Prostate gland (tissue), 2 donors: ENCODE results near the gene HMGA1.

Source experiments
- CTCF ChIP-seq, 4 experiments: fragments of 200-600 bp in 2 of 4; fragments of 450-650 bp in 2 of 4; sonication (generic) in 2 of 4; IDR thresholded peaks; 1 replicate in 3 of 4; 2 replicates in 1 of 4; pipeline ENCODE4 v1.5.1; 2016 to 2019; ENCODE audit warnings: antibody characterized with exemption in 4 of 4, mild to moderate bottlenecking in 2 of 4, moderate library complexity in 2 of 4
- POLR2A ChIP-seq: fragments of 450-650 bp; IDR thresholded peaks from one replicate; pipeline ENCODE4 v1.6.1; 2016; ENCODE audit warnings: antibody characterized with exemption, mild to moderate bottlenecking
- POLR2AphosphoS5 ChIP-seq: sonication (generic); formaldehyde crosslinking; IDR thresholded peaks from one replicate; pipeline ENCODE4 v1.6.1; 2017; ENCODE audit warnings: antibody characterized with exemption

- TF ChIP-seq POLR2AphosphoS5, result no peak
- no peak for TF ChIP-seq CTCF (IDR thresholded peaks at IDR 0.05)
- no peak for TF ChIP-seq POLR2A
Measured at GRCh38 chr6:34234667-34235306, 1.9 kb upstream of the HMGA1 start.
